Body of pancreas (tissue), 4 donors: Measurements from ENCODE around the gene EFCAB6.

ENCODE experiments used
- CTCF ChIP-seq, 7 experiments: fragments of 450-650 bp in 4 of 7; fragments of 200-600 bp in 3 of 7; sonication (generic) in 3 of 7; IDR thresholded peaks; one replicate each; pipeline ENCODE4 v1.5.1; 2016 to 2019; ENCODE audit warnings: antibody characterized with exemption in 7 of 7
- POLR2A ChIP-seq, 3 donors: fragments of 450-650 bp; IDR thresholded peaks; one replicate each; pipeline ENCODE4 v1.6.1; 2016; ENCODE audit warnings: antibody characterized with exemption in 3 of 3, mild to moderate bottlenecking in 2 of 3

DNA sequence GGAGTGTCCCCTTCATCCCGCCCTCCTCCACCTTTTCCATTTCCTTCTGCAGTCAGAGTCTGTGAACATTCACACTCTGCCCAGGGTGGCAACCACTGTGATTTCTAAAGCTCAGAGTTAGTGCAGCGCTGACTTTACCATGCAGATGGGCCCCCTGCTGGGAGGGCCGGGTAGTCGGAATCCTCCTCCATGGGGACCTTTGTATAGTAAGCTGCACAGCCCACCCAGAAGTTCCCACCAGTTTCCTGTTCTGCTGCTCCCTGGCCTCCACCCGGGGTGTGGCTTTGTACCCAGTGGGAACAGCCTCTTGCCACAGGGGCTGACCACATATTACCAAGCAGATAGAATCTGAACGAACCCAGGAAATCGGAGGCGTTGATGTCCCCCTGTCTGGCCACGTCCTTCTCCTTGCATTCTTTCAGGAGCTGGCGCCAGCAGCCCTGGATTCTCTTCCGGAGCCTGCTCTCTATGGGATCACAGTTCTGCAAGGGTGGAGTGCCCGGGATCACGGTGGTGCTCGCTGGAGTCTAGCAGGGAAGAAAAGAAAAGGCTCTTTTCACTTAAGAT, 275.0 kb downstream of the EFCAB6 start:
- TF ChIP-seq CTCF (IDR thresholded peaks at IDR 0.05), result no peak
- no peak for TF ChIP-seq POLR2A (IDR thresholded peaks at IDR 0.05)
